Inflammatory macrophage treated with lipopolysaccharide for 4 hours (primary cell): Measurements from ENCODE around the gene SRD5A1.

ENCODE experiments used
- DNase-seq: peaks from one replicate; pipeline ENCODE4 v3.0.0-alpha.2; 2020

The SRD5A1 gene

DNA sequence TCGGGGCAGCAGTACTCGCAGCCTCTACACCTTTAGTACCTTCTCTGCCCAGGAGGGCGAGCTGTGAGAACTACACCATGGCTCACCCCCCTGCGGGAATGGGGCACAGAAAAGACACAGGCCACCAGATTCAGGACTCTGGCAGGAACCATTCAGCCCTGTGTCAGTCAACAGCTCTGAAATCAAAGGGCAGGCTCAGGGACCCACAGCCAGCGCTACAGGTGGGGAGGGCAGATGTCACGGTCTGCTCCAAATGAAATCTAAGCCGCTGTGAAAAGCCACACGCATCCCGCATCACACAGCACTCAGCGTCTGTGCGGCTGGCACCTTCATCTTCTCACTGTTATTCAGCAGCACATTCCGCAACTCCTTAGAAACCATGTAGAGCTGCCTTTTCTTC is 28.3 kb upstream of the SRD5A1 start:
- no peak for DNase-seq

DNA sequence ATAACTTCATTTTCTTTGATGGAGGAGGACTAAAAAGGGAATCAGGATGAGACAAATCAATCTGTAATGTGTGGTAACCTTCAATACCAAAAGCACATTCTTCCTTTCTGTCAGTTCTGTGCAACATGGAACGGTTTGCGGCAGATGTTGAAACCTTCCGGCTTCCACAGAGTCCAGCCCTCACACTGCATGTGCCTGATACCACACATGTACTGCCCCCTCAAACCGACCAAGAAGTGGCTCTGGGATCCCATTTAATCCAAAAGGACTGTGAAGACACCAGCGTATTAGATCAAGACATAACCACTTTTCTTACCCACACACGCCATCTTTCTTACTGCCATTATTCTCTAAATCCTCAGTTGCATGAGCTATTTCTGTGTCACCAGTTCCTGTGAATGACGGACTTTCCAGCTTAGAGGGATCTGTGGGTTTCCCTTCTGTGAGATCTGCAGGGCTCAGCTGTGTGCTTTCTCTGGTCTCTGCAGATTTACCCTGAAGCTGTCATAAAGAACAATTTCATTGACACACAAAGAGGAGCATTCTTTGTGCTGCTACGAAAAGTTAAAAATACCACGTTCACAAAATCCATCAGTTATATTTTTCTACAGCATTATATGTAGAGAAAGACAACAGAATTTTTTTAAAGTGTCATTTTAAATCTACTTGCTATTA is 26.2 kb upstream of the SRD5A1 start:
- DNase-seq, result peak; percentile 28

DNA sequence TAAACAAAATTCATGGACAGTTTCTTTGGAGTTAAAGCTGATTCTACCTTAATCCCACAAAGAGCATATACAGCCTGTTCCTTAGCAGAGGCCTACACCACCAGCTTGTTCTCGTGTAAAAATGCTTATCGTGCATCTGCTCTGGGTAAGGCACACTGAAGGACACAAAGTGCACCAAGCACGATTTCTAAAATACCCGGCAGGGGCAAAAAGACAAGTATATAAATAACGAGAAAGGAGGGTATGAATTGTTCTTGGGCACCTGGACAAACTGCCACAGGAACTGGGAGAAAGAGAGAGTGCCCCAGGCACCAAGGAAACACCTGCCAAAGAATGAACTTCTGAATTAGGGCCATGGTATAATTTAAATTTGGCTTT is 25.7 kb upstream of the SRD5A1 start:
- no peak for DNase-seq

DNA sequence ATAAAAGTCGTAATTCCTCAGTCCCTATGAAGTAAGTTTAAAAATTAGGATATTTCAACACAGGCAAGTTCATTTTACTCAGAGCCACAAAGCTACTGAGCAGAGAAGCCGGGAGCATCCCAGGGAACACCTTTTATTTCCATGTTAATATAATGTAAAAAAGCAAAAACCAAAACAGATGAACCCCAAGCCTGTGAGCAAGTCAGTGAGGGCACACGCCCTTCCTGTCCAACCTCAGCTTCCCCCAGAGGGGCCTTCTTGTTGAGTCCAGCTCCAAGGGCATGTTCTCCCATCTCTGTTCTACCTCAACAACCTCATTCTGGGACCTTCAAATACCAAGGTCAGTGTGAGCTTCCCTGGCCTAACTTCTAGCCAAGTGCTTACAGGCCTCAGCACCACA is 25.2 kb upstream of the SRD5A1 start:
- DNase-seq, result no peak

DNA sequence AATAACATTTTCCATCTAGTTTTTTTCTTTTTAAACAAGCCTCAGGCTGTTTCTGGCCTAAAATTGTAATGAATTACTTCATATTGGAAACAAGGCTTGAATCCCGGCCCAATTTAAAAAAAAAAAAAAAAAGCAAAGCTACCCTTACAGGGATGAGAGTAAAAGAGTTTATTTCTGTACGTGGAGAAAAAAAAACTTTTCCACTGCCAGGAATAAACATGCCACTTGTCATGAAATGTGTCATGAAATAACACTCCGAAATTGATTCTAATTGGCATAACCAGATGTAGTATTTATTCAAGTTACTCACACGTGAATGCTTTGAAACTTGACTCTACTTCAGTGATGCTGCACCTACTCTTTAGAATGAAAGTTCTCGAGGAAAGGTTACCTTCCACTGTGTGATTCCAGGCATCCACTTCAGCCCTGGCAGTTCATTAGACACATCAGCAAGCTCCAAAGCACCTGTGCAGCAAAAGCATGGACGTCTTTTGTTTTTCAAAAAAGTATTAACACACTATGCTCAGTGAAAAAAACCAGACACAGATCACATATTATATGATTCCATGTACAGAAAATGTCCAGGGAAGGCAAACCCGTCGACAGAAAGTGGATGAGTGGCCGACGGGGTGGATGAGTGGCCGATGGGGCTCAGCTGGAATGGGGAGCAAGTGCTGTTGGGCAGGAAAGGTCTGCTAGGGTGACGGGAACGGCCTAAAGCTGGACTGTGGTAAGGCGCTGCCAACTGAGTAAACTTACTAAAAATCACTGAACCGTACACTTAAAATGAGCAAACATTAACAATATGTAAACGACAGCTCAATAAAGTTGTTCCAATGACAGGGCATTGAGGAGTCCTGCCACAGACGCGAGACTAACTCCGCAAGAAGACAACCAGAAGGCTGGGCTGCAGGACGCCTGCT is 21.6 kb upstream of the SRD5A1 start:
- no peak for DNase-seq

DNA sequence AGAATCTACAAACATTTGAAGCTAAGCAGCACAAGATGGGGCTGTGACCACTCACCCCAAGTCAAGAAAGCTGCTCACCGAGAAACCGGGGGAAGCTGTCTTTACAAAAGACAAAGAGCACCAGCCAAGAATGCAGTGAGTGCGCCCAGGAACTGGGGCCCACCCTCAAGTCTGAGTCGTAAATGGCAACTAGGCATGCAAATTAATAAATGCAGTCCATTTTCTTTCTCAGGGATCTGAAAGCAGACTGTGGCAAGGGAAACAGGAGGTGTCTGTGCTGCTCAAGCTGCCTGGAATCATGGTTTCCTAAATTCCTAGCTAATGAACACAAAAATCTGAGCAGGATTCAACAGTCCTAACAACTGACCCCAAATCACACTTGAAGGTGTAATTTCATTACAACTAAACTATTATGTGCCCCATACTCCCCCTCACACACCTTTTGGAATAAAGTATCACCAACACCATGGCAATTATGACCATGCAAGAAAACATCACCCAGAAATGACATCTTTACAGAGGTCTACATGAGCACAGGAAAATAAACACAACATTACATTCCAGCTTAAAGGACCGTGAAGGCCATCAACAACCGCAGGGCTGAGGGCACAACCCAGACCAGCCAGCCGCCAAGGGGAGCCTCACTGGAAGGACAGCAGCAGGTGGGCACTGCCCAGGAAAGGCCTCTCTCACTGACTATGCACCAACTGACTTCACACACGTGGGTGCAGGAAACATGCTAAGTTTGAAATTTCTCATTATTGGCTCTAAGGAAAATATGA is 18.0 kb upstream of the SRD5A1 start:
- DNase-seq, result no peak

DNA sequence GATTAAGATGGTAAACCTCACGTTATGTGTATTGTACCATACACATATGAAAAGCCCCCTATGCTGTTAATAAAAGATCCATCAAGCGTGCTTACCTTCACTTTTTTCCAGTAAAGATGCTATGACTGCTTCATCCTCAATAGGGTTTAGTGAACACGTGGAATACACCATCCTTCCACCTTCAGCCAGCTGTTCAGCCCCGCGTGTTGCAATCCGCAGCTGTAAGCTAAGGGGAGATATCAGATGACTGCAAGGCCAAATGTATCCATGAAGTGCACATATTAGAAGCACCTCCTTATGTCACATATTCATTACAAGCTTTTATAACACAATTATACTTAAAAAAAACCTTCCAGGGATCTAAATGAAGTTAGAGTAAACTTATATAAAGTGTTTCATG is 16.6 kb upstream of the SRD5A1 start:
- DNase-seq, result no peak

DNA sequence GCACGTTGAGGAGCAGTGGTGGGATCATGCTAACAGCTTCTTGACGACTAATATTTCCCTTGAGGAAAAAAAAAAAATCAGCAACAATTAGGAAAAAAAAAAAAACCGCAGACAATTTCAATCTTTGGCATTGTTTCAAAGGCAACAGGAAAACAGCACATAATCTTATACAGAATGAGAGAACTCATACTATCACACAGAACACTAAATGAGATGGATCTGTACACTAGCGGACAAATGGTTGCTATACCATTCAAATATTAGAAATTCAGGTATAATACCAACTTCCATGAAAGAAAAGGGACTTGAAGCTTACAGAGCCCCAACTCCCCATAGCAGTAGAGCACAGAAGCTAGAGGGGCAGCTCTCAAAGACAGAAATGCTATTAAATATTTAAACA is 10.0 kb upstream of the SRD5A1 start:
- no peak for DNase-seq

DNA sequence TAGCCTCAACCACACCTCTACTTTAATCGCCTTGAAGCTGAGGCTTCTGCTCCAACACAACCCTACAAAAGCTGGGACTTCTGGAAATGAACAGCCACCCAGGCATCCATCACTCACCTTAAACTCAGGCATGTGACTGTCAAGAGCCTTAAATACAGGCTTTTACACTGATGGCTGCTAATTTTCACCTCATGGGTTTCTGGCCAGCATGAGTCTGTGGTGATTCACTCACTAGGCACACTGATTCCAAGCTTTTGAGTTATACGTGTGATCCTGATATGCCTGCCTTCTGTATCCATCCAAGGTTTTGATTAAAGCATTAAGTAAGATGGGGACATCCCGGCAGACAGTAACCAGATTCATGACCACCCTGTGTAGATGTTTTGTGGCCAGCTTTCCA is 9.3 kb upstream of the SRD5A1 start:
- no peak for DNase-seq

DNA sequence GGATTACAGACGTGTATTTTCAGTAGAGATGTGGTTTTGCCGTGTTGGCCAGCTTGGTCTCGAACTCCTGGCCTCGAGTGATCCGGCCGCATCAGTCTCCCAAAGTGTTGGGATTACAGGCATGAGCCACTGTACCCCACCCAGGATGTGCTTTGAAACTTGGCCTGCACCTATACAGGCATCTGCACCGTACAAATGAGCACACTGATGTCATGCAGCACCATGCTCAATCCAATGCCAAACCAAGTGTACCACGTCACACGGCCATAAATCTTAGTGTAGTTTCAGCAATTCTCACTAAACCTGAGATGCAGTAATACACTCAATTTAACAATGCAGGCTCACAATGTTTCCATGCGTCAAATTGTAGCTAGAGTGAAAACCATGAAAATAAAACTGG is 6.7 kb upstream of the SRD5A1 start:
- DNase-seq, result no peak

DNA sequence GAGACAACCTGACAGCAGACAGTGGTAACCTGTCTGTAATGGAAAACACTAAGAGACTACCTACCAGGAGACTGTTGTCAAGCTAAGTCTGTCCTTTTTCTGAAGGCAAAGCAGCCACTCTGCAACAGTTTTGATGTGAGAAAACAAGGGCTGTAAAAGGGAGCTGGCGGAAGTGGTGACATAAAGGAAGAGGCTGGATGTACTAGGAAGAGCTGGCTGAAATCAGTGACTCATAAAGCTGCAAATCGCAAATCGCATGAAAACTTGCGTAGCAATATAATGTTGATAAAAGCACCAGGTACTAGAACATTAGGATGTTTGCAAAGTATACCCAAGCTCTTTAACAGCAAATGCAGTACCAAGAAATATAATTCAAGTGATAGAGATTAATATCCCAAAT is 1.8 kb upstream of the SRD5A1 start:
- DNase-seq, result no peak

DNA sequence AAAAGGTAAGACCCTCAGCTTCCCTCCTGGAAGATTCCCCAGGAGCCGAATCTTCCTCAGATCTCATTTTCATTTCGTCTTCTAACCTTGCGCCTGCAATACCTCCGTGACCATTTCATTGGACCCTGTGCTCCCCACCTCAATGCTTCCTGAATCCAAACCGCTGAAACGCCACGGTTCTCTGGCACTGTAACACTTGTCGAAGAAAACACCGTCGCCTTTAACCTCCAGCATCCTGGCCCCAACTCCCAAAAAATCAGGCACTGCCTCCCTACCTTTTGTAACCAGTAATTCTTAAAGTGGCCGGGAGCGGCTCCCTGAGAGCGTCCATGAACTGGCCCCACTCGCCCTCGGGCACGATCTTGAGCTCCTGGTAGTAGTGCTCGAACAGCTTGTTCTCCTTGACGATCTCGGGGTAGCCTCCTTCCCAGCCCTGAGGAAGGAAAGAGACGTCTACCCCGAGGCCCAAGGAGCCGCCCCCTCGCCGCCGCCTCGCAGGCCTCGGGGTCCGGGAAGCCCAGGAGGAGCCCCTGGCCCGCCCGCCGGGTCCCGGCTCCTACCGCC is 834 bp upstream of the SRD5A1 start:
- DNase-seq, result peak; percentile 45

DNA sequence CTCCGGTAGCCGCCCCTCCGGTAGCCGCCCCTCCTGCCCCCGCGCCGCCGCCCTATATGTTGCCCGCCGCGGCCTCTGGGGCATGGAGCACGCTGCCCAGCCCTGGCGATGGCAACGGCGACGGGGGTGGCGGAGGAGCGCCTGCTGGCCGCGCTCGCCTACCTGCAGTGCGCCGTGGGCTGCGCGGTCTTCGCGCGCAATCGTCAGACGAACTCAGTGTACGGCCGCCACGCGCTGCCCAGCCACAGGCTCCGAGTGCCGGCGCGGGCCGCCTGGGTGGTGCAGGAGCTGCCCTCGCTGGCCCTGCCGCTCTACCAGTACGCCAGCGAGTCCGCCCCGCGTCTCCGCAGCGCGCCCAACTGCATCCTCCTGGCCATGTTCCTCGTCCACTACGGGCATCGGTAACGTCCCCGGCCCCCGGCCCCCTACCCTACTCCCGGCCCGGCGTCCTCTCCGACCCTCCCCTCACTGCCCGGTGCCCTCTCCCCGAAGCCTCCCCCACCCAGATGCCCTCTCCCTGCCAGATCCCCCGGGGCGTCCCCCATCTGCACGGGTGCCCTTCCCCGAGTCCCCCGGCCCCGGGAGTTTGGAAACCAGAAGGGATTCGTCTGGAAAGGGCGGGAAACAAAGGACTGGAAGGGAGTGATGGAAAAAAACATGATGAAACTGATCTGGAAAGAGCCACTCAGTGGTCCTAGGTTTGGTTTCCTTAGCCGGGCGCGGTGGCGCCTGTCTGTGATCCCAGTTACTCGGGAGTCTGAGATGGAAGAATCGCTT is 417 bp downstream of the SRD5A1 start:
- DNase-seq, result peak; percentile 50

DNA sequence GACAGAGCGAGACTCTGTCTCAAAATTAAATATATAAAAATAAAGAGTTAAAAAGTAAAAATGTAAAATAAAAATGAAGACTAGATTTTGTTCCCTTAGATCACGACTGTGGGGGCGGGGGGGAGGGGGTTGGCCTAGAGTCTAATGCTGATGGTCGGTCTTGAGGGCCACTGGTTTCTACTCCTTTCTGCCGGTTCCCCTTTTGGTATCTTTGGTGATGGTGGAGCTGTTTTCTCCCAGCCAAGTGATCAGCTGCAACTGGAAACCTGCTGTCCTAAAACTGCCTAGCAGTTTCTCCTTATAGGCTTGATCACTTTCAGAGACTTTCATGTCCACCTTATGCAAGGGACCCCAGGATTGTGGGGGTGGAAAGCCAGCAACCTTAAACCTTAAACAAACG is 1.1 kb downstream of the SRD5A1 start:
- peak; percentile 62 for DNase-seq

DNA sequence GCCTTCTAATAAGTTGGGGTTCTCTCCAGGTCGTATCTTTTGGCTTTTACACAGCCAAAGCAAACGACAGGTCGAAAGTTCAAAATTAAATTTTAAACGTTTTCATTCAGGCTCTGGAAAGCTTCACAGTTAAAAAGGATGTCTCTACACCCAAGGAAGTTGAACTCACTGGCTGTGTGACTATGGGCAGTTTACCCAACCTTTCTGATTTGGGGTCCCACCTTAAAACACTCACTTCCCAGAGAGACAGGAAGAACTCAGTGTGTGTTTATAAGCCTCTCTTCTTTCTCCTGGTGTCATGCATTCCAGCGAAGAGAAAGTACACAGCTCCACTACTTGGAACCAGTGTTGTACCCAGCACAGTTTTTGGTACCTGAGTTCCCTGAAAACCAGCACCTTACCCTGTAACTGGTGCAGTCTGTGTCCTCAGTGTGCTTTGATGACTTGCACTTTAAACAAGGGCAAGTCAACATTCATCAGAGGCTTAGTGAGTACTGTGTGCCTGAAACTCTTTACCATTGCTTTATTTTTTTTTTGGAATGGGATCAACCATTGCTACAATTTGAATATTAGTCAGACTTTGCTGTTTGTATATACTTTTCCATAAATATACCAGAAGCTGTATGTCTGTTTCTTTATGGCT is 1.7 kb downstream of the SRD5A1 start:
- no peak for DNase-seq

DNA sequence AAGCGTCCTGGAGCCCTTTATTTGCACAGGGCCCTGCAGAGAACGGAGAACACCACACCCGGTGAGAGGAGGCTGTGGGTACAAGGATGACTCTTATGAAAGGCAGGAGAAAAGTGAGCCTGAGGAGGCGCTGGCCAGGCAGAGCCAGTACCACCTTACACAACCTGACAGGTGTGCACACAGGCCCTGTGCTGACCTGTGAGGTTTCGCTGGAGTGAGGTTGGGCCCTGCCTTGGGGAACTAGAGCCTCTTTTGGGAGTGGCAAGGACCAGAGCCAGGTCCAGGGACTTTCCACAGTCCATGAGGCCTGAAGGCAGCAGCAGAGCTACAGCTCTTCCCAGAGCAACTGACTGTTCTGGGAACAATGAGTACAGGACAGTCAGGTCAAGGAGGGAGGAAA is 3.1 kb downstream of the SRD5A1 start:
- no peak for DNase-seq

DNA sequence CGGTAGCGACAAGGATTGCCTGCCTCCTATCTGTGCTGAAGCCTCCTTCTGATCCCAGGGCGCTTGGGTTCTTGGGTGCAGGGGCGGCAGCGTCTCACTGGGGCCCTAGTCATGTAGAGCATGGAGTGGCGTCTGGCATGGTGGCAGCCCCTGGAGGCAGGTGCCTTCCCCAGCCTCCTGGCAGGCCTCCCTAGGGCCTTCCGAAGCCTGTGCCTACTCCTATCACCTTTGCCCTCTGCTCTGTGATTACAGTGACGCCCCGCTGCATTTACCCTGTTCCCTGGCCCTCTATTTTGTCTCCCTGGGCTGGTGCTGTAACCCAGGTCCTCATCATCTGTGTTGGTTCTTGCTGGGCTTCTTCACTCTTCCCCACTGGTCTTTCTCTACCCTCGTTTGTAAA is 3.8 kb downstream of the SRD5A1 start:
- DNase-seq, result no peak

DNA sequence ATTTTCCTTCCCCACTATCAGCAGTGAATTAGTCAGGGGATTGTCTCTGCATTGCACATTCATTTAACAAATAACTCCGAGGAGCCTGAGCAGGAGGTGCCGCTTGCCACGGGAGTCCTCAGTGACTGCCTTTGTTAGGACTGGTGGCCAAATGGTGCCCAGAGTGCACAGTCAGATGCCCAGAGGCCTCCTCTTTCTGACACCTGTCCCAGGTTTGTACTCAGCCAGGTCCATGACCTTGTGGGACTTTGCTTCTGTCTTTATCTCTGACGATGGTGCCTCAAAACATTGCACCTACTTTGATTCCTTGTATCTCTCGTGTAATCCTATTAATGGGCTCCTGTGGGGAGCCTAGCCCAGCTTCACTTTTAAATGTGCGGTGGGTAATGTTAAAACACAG is 4.3 kb downstream of the SRD5A1 start:
- DNase-seq, result no peak

DNA sequence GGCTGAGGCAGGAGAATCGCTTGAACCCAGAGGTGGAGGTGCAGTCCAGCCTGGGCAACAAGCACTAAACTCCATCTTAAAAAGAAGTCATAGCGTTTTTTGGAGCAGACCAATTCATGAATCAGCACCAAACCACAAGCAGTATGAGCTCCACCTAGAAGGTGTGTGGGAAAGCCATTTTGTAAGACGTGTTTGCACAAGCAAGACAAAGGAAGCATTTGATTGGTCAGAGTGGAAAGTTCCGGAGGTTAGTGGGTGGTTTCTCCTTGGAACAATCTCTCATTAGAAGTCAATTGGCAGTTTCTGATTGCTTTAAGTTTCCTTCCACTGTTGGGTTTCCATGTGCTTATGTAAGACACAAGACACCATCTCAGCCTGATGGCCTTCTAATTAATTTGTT is 5.0 kb downstream of the SRD5A1 start:
- DNase-seq, result peak; percentile 60

DNA sequence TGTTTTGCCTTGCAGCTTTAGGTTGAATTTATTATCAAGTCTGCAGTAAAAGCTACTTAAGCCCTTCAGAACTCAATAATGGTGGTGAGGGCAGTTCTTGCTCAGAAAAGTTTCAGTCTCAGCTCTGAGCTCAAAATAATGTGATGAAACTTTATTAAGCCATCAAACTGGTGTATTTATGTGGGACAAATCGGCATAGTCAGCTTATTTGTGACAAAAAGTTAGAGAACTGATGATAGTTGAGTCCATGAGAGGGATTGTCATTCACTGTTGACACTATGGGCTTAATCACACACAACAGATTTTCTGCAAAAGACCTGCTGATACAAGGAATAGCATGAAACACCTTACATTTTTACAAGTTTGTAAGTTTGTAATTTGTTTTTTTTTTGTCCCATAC is 9.4 kb downstream of the SRD5A1 start:
- no peak for DNase-seq

DNA sequence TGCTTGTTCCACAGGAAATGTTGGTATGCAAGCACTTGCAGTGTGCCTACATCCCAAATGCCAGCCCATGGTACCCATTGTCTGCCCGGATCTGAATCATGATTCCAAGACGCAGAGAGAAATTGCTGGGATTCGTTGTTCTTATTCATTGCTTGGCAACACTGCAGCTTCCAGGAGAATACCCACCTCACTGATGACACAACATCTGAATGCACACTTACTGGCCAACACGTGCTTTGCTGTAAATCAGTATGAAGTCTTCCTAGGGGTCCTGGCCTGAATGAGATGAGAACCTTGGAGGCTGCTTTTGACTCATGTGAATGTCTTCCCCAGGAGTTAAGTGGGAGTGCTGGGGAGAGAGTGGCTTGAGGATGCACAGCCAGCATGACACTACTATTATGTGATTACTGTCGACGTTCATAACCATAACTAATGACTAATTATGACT is 11.6 kb downstream of the SRD5A1 start:
- DNase-seq, result peak; percentile 32
